Neural cell (in vitro differentiated cells): ENCODE results near the gene CCN2. TPM values are rescaled to one million over a fixed set of nuclear protein-coding genes. Genes with fewer than 3 reads are reported as not detected.

Experiments
- H2AFZ ChIP-seq: fragments of 200-600, 300-800 bp; sonication (generic), shearing (Covaris generic); 2 replicates; pipeline ENCODE4 v1.6.0; 2014; ENCODE audit warnings: low read depth, mild to moderate bottlenecking, antibody characterized with exemption, low read length, moderate library complexity
- H3F3A ChIP-seq: fragments of 200-600 bp; shearing (Covaris generic); 2 replicates; pipeline ENCODE4 v1.6.1; 2016; ENCODE audit warnings: mild to moderate bottlenecking, moderate library complexity, mixed read lengths, antibody characterized with exemption, low read length; ENCODE audit not compliant: insufficient read depth, poor library complexity, severe bottlenecking
- H3K27ac ChIP-seq: fragments of 200-600, 300-800 bp; sonication (generic), shearing (Covaris generic); 2 replicates; pipeline ENCODE4 v1.5.1; 2014; ENCODE audit warnings: mild to moderate bottlenecking, low read length, moderate library complexity
- H3K27me3 ChIP-seq: fragments of 300-800, 200-600 bp; sonication (generic), shearing (Covaris generic); 2 replicates; pipeline ENCODE4 v1.6.0; 2014; ENCODE audit warnings: mild to moderate bottlenecking, low read depth, low read length, moderate library complexity; ENCODE audit not compliant: insufficient read depth
- H3K36me3 ChIP-seq: fragments of 300-800, 200-600 bp; sonication (generic), shearing (Covaris generic); 2 replicates; pipeline ENCODE4 v1.5.1; 2014; ENCODE audit warnings: mild to moderate bottlenecking, antibody characterized with exemption, low read length, moderate library complexity; ENCODE audit not compliant: insufficient read depth
- H3K4me2 ChIP-seq: fragments of 300-800, 200-600 bp; sonication (generic), shearing (Covaris generic); 2 replicates; pipeline ENCODE4 v1.6.0; 2014; ENCODE audit warnings: mild to moderate bottlenecking, low read length
- H3K4me3 ChIP-seq: fragments of 300-800, 200-600 bp; sonication (generic), shearing (Covaris generic); 2 replicates; pipeline ENCODE4 v1.5.1; 2014; ENCODE audit warnings: mild to moderate bottlenecking, low read length, moderate library complexity
- H3K79me2 ChIP-seq: fragments of 200-600 bp; shearing (Covaris generic); replicated peaks from 2 replicates; pipeline ENCODE4 v1.6.0; 2014; ENCODE audit warnings: mild to moderate bottlenecking, low read length, moderate library complexity; ENCODE audit not compliant: insufficient read depth
- H3K9ac ChIP-seq: fragments of 300-800, 200-600 bp; sonication (generic), shearing (Covaris generic); 2 replicates; pipeline ENCODE4 v1.6.1; 2016; ENCODE audit warnings: mild to moderate bottlenecking, low read length, mixed read lengths
- H3K9me2 ChIP-seq: fragments of 200-600 bp; shearing (Covaris generic); 2 replicates; pipeline ENCODE4 v1.6.1; 2016; ENCODE audit warnings: mild to moderate bottlenecking, low read length, mixed read lengths; ENCODE audit not compliant: insufficient read depth
- H3K9me3 ChIP-seq: fragments of 200-600, 300-800 bp; sonication (generic), shearing (Covaris generic); 2 replicates; pipeline ENCODE4 v1.6.1; 2016; ENCODE audit warnings: mild to moderate bottlenecking, mixed run types, low read length, moderate library complexity, mixed read lengths
- H4K20me1 ChIP-seq: fragments of 200-600 bp; shearing (Covaris generic); 2 replicates; pipeline ENCODE4 v1.6.1; 2016; ENCODE audit warnings: mild to moderate bottlenecking, mixed run types; ENCODE audit not compliant: insufficient read depth
- EP300 ChIP-seq: fragments of 450-650 bp; conservative IDR thresholded peaks from 2 replicates; pipeline ENCODE4 v1.6.1; 2014; ENCODE audit warnings: antibody characterized with exemption, mild to moderate bottlenecking, moderate library complexity; ENCODE audit not compliant: poor library complexity, severe bottlenecking
- EZH2 ChIP-seq: fragments of 200-600, 300-800 bp; shearing (Covaris generic), sonication (generic); IDR thresholded peaks from 2 replicates; pipeline ENCODE4 v1.6.1; 2014; ENCODE audit warnings: antibody characterized with exemption, low read length, borderline replicate concordance, mild to moderate bottlenecking; ENCODE audit not compliant: insufficient read depth, poor library complexity, severe bottlenecking
- MXI1 ChIP-seq: fragments of 450-650 bp; conservative IDR thresholded peaks from 2 replicates; pipeline ENCODE4 v1.6.1; 2014; ENCODE audit warnings: antibody characterized with exemption, mild to moderate bottlenecking; ENCODE audit not compliant: poor library complexity, severe bottlenecking
- POLR2AphosphoS5 ChIP-seq: IDR thresholded peaks from 2 replicates; pipeline ENCODE4 v1.6.1; 2012
- RAD21 ChIP-seq: fragments of 450-650 bp; conservative IDR thresholded peaks from 2 replicates; pipeline ENCODE4 v1.6.1; 2014; ENCODE audit warnings: antibody characterized with exemption, mild to moderate bottlenecking, moderate library complexity
- REST ChIP-seq: IDR thresholded peaks from 2 replicates; pipeline ENCODE4 v1.6.1; 2012; ENCODE audit warnings: borderline replicate concordance
- SMC3 ChIP-seq: fragments of 450-650 bp; conservative IDR thresholded peaks from 2 replicates; pipeline ENCODE4 v1.6.1; 2014; ENCODE audit warnings: antibody characterized with exemption, mild to moderate bottlenecking, moderate library complexity; ENCODE audit not compliant: poor library complexity
- TAF1 ChIP-seq: IDR thresholded peaks from 2 replicates; pipeline ENCODE4 v1.6.1; 2012; ENCODE audit warnings: low read depth
- polyA plus RNA-seq: library from polyadenylated mRNA; depleted of rRNA; stranded (reverse); fragments of >200 nt; gene quantifications from 2 replicates; pipeline ENCODE4 v1.2.3, GENCODE V29; 2014
- TF ChIP-seq, protein P1 (sequence below): fragments of 450-650 bp; IDR thresholded peaks from 2 replicates; pipeline ENCODE4 v1.5.1; 2014; ENCODE audit warnings: antibody characterized with exemption, mild to moderate bottlenecking, moderate library complexity; ENCODE audit not compliant: poor library complexity, severe bottlenecking

CCN2 gene
- polyA plus RNA-seq, 1 donor from 2014 or later = 1.5 TPM

DNA sequence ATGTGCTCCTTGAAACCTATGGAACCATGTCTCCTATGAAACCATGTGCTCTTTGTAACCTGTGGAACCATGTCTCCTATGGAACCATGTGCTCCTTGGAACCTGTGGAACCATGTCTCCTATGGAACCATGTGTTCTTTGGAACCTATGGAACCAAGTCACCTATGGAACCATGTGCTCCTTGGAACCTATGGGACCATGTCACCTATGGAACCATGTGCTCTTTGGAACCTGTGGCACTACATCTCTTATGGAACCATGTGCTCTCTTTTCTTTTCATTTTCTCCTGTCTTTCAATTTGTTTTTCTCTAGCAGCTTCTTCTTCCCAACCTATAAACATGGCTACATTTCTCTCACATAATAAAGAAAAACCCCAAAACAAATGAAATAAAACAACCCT is 11.9 kb upstream of the CCN2 start:
- H3K27me3 ChIP-seq = no peaks in the 10 kb centered on the region
- H3K9me3 ChIP-seq = no peaks in the 10 kb centered on the region
- no peak for TF ChIP-seq SMC3
- TF ChIP-seq REST = no peak
- TF ChIP-seq, protein P1, sequence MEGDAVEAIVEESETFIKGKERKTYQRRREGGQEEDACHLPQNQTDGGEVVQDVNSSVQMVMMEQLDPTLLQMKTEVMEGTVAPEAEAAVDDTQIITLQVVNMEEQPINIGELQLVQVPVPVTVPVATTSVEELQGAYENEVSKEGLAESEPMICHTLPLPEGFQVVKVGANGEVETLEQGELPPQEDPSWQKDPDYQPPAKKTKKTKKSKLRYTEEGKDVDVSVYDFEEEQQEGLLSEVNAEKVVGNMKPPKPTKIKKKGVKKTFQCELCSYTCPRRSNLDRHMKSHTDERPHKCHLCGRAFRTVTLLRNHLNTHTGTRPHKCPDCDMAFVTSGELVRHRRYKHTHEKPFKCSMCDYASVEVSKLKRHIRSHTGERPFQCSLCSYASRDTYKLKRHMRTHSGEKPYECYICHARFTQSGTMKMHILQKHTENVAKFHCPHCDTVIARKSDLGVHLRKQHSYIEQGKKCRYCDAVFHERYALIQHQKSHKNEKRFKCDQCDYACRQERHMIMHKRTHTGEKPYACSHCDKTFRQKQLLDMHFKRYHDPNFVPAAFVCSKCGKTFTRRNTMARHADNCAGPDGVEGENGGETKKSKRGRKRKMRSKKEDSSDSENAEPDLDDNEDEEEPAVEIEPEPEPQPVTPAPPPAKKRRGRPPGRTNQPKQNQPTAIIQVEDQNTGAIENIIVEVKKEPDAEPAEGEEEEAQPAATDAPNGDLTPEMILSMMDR = no peak
- no peak for TF ChIP-seq TAF1
- no peak for TF ChIP-seq POLR2AphosphoS5
- no peak for TF ChIP-seq EZH2
- no peak for TF ChIP-seq MXI1
- no peak for TF ChIP-seq RAD21
- TF ChIP-seq EP300 = no peak
- no peak overlapping the region for H2AFZ ChIP-seq
- no peaks in the 10 kb centered on the region for H3K9me2 ChIP-seq
- no peaks in the 10 kb centered on the region for H3K79me2 ChIP-seq
- no peaks in the 10 kb centered on the region for H3K36me3 ChIP-seq
- no peak overlapping the region for H3K27ac ChIP-seq
- H3K4me2 ChIP-seq = no peak overlapping the region
- no peak overlapping the region for H3K9ac ChIP-seq
- H3K4me3 ChIP-seq = no peak overlapping the region
- no peaks in the 10 kb centered on the region for H4K20me1 ChIP-seq
- H3F3A ChIP-seq = no peaks in the 10 kb centered on the region

DNA sequence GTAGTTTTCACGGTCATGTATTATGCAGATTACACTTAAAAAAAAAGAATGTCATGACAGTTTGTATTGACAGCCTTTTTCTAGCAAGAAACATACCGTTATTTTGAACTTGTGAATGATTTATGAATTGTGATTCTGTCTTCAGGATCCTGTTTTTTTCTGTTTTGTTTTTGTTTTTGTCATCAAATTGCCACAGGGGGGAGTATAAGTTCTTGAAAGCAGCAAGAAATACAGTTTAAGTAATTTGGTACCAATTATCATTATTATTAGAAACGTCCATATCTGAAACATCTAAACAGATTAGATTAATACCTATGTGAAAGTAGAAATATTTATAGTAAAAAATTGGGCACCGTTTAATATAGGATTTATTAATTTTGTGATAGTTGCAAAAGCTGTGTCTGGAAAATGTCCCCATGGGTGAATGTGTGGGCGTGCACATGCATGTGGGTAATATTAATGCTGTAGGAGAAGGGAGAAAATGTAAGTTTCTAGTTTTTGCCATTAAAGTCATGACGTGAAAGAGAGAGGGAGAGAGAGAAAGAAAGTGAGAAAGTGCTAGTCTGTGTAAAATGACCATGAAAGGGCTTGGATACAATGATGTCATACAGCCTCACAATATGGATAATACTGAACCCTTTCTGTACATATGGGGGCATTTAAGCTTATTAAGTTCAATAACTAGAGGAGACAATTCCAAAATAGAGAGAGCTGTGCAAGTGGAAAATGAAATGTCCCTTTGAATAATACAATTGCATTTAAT is 9.4 kb upstream of the CCN2 start:
- Histone ChIP-seq H3K9ac (no peak overlapping the region), H3K9me2 (no peaks in the 10 kb centered on the region), H3F3A (no peaks in the 10 kb centered on the region), H3K27ac (no peak overlapping the region), H4K20me1 (no peaks in the 10 kb centered on the region), H2AFZ (no peak overlapping the region), H3K4me3 (no peak overlapping the region), H3K4me2 (no peak overlapping the region), H3K27me3 (no peaks in the 10 kb centered on the region), H3K9me3 (no peaks in the 10 kb centered on the region), H3K79me2 (no peaks in the 10 kb centered on the region), H3K36me3 (no peaks in the 10 kb centered on the region)
- TF ChIP-seq EP300 = no peak
- TF ChIP-seq, protein P1 = no peak
- no peak for TF ChIP-seq REST
- no peak for TF ChIP-seq EZH2
- no peak for TF ChIP-seq RAD21
- TF ChIP-seq POLR2AphosphoS5 = no peak
- no peak for TF ChIP-seq MXI1
- no peak for TF ChIP-seq SMC3
- TF ChIP-seq TAF1 = no peak
